Testis (tissue), 3 donors: ENCODE measurements around the gene FAM184A. TPM values are rescaled to one million over a fixed set of nuclear protein-coding genes. Genes with fewer than 3 reads are reported as not detected.

Experiments
- DNase-seq: peaks from one replicate; pipeline ENCODE4 v3.0.0-alpha.2; 2019
- H3K27ac ChIP-seq, 2 donors: fragments of 200-600 bp; sonication (generic); one replicate each; pipeline ENCODE4 v1.5.1; 2019
- H3K27me3 ChIP-seq: fragments of 200-600 bp; sonication (generic); one replicate; pipeline ENCODE4 v1.5.1; 2019
- H3K36me3 ChIP-seq: fragments of 200-600 bp; sonication (generic); one replicate; pipeline ENCODE4 v1.5.1; 2017; ENCODE audit warnings: low read depth; ENCODE audit errors: missing control alignments
- H3K4me1 ChIP-seq: fragments of 200-600 bp; sonication (generic); one replicate; pipeline ENCODE4 v1.5.1; 2019
- H3K4me3 ChIP-seq, 2 donors: fragments of 200-600 bp; sonication (generic); one replicate each; pipeline ENCODE4 v1.5.1; 2017 to 2019
- H3K9me3 ChIP-seq: fragments of 200-600 bp; sonication (generic); one replicate; pipeline ENCODE4 v1.5.1; 2017
- CTCF ChIP-seq, 3 experiments: fragments of 450-650 bp in 2 of 3; fragments of 200-600 bp in 1 of 3; sonication (generic) in 1 of 3; IDR thresholded peaks; one replicate each; pipeline ENCODE4 v1.5.1; 2016 to 2019; ENCODE audit warnings: antibody characterized with exemption in 3 of 3, mild to moderate bottlenecking in 2 of 3, moderate library complexity in 1 of 3
- POLR2A ChIP-seq: fragments of 450-650 bp; IDR thresholded peaks from one replicate; pipeline ENCODE4 v1.6.1; 2017; ENCODE audit warnings: antibody characterized with exemption, mild to moderate bottlenecking, moderate library complexity
- WGBS, 2 donors: methylation state at CpG; one replicate each; pipeline ENCODE4 v1.1.5; 2018; 5-methylcytosine and 5-hydroxymethylcytosine counted together
- intact Hi-C: fragments of 100-400 bp; cut with DNase I; formaldehyde crosslinking; loops from one replicate; pipeline ENCODE4 v1.15.1; 2023; ENCODE audit warnings: low total_unique reads
- polyA plus RNA-seq: library from polyadenylated mRNA; stranded (reverse); fragments of 350-450 nt; fragmentation: Illumina TruSeq; extraction: RNeasy Lipid Tissue Mini Kit (QIAGEN cat#74804); gene quantifications from one replicate; pipeline ENCODE4 v1.2.3, GENCODE V29; 2014; ENCODE audit warnings: low read depth, low replicate concordance; ENCODE audit not compliant: insufficient read depth
- total RNA-seq, 2 donors: library from RNA; depleted of rRNA; stranded (reverse); fragments of >200 nt; gene quantifications; one replicate each; pipeline ENCODE4 v1.2.3, GENCODE V29; 2016

The FAM184A gene
- total and polyA plus RNA-seq, 3 donors from 2014 or later: 24.0 to 36.3 (median 24.3) TPM

GRCh38 chr6:119075200-119075981, 3.1 kb downstream of the FAM184A start:
- intact Hi-C loops: no loop called here
- Histone ChIP-seq H3K4me1 (no peaks in the 10 kb centered on the region), H3K27ac (no peak overlapping the region), H3K27me3 (no peaks in the 10 kb centered on the region), H3K36me3 (no peaks in the 10 kb centered on the region), H3K4me3 (no peak overlapping the region), H3K9me3 (no peaks in the 10 kb centered on the region)
- TF ChIP-seq POLR2A (no peak), CTCF (IDR thresholded peaks at IDR 0.05) (no peak)
- 93 to 97% methylated on average over 2 of the region's 2 CpGs for WGBS, 2 donors
- DNase-seq: no peak

GRCh38 chr6:119073307-119074051, 5.0 kb downstream of the FAM184A start:
- no peak overlapping the region for H3K4me3 ChIP-seq
- H3K27me3 ChIP-seq: no peaks in the 10 kb centered on the region
- no peaks in the 10 kb centered on the region for H3K36me3 ChIP-seq
- no peaks in the 10 kb centered on the region for H3K9me3 ChIP-seq
- no peaks in the 10 kb centered on the region for H3K4me1 ChIP-seq
- WGBS, 2 donors: 80 to 88% methylated on average over 4 of the region's 4 CpGs
- no peak for DNase-seq
- intact Hi-C loops: no loop called here
- TF ChIP-seq POLR2A (no peak), CTCF (IDR thresholded peaks at IDR 0.05) (no peak)
- no peak overlapping the region for H3K27ac ChIP-seq

DNA sequence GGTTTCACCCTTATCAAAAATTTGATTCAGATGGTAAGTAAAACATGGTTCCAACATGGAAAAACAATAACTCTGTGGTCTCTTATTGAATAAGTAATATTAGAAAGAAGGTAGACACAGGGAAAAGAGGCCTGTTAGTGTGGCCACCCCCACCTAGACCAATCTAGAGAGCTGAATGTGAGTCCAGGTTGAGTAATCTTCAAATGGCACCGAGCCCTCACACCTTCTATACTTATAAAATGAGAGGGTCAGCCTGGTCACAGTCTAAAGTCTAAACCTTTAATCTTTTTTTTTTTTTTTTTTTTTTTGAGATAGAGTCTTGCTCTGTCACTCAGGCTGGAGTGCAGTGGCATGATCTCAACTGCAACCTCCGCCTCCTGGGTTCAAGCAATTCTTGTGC, 6.9 kb downstream of the FAM184A start:
- Histone ChIP-seq H3K27me3 (no peaks in the 10 kb centered on the region), H3K27ac (no peak overlapping the region), H3K4me1 (no peaks in the 10 kb centered on the region), H3K36me3 (no peaks in the 10 kb centered on the region), H3K9me3 (no peaks in the 10 kb centered on the region), H3K4me3 (no peak overlapping the region)
- TF ChIP-seq POLR2A: no peak
- no peak for TF ChIP-seq CTCF (IDR thresholded peaks at IDR 0.05)
- no peak for DNase-seq
- intact Hi-C loops: no loop called here
- 96 to 100% methylated on average over 2 of the region's 2 CpGs for WGBS, 2 donors

GRCh38 chr6:119067091-119067490, 11.4 kb downstream of the FAM184A start:
- no peak for DNase-seq
- H3K9me3 ChIP-seq: no peaks in the 10 kb centered on the region
- H3K36me3 ChIP-seq: no peaks in the 10 kb centered on the region
- intact Hi-C loops: no loop called here
- no peaks in the 10 kb centered on the region for H3K4me1 ChIP-seq
- H3K27ac ChIP-seq: no peak overlapping the region
- H3K4me3 ChIP-seq: no peak overlapping the region
- TF ChIP-seq CTCF (IDR thresholded peaks at IDR 0.05): no peak
- no peaks in the 10 kb centered on the region for H3K27me3 ChIP-seq
